Upper lobe of right lung (tissue), 1 donor: ENCODE results near the gene GPR39. TPM values are rescaled to one million over a fixed set of nuclear protein-coding genes. Genes with fewer than 3 reads are reported as not detected.

Experiments used
- ATAC-seq: fragments of 200-7000 bp; cut with Tn5 transposase; one replicate; pipeline ENCODE4 v1.9.1; 2020; ENCODE audit warnings: mild to moderate bottlenecking, moderate library complexity
- DNase-seq: peaks from one replicate; pipeline ENCODE4 v3.0.0-alpha.2; 2020
- H3K27ac ChIP-seq: fragments of 200-600 bp; one replicate; pipeline ENCODE4 v1.8.0; 2022
- H3K27me3 ChIP-seq: fragments of 200-600 bp; one replicate; pipeline ENCODE4 v1.8.0; 2022; ENCODE audit warnings: mild to moderate bottlenecking
- H3K36me3 ChIP-seq: fragments of 200-600 bp; one replicate; pipeline ENCODE4 v1.8.0; 2022
- H3K4me1 ChIP-seq: fragments of 200-600 bp; one replicate; pipeline ENCODE4 v1.8.0; 2022
- H3K4me3 ChIP-seq: fragments of 200-600 bp; one replicate; pipeline ENCODE4 v1.8.0; 2022; ENCODE audit warnings: mild to moderate bottlenecking
- H3K9me3 ChIP-seq: fragments of 200-600 bp; one replicate; pipeline ENCODE4 v1.8.0; 2022
- CTCF ChIP-seq: fragments of 200-600 bp; IDR thresholded peaks from one replicate; pipeline ENCODE4 v1.8.0; 2022; ENCODE audit warnings: antibody characterized with exemption
- intact Hi-C: fragments of 100-400 bp; cut with DNase I; formaldehyde crosslinking; loops from one replicate; pipeline ENCODE4 v1.11.0; 2022
- total RNA-seq: library from RNA; stranded (reverse); fragmentation: NEBNext Ultra II Directional; extraction: Animal tissue kit (Norgen Biotek cat#: 25700); gene quantifications from one replicate; pipeline ENCODE4 v1.2.1, GENCODE V29; 2021
- donor health status: DM: no; HTN: yes; CAD: no; lungs with severe emphysema.

The GPR39 gene
- total RNA-seq, 1 donor from 2014 or later: 13.4 TPM

- Histone ChIP-seq H3K36me3 (no peaks in the 10 kb centered on the region), H3K9me3 (no peaks in the 10 kb centered on the region), H3K27ac (no peak overlapping the region), H3K4me1 (peaks cover 26% of the 10 kb centered on the region), H3K27me3 (peaks cover 51% of the 10 kb centered on the region), H3K4me3 (peak overlapping the region; percentile 46)
- ATAC-seq (peak; percentile 66), DNase-seq (peak; percentile 67)
- intact Hi-C loops: no loop called here
- TF ChIP-seq CTCF: no peak
Observed at GRCh38 chr2:132670496-132671150, 254.0 kb downstream of the GPR39 start.

- no peaks in the 10 kb centered on the region for H3K36me3 ChIP-seq
- no peak for TF ChIP-seq CTCF
- peaks cover 26% of the 10 kb centered on the region for H3K4me1 ChIP-seq
- H3K27ac ChIP-seq: no peak overlapping the region
- DNase-seq (no peak), ATAC-seq (peak; percentile 4)
- intact Hi-C loops: no loop called here
- H3K27me3 ChIP-seq: peaks cover 48% of the 10 kb centered on the region
- H3K9me3 ChIP-seq: no peaks in the 10 kb centered on the region
- peak overlapping the region; percentile 46 for H3K4me3 ChIP-seq
Observed at GRCh38 chr2:132671151-132671835, 254.7 kb downstream of the GPR39 start.

GRCh38 chr2:132676999-132677398 lies 260.4 kb downstream of the GPR39 start:
- no peak for ATAC-seq
- Histone ChIP-seq H3K4me1 (no peaks in the 10 kb centered on the region), H3K27me3 (no peaks in the 10 kb centered on the region), H3K36me3 (no peaks in the 10 kb centered on the region), H3K9me3 (no peaks in the 10 kb centered on the region), H3K27ac (no peak overlapping the region), H3K4me3 (no peak overlapping the region)
- intact Hi-C loops: no loop called here
- no peak for DNase-seq
- TF ChIP-seq CTCF: no peak

- DNase-seq (no peak), ATAC-seq (no peak)
- Histone ChIP-seq H3K27me3 (no peaks in the 10 kb centered on the region), H3K4me1 (no peaks in the 10 kb centered on the region), H3K27ac (no peak overlapping the region), H3K9me3 (no peaks in the 10 kb centered on the region), H3K36me3 (no peaks in the 10 kb centered on the region), H3K4me3 (no peak overlapping the region)
- TF ChIP-seq CTCF: no peak
- intact Hi-C loops: no loop called here
Observed at GRCh38 chr2:132677661-132678060, 261.1 kb downstream of the GPR39 start.

GRCh38 chr2:132678483-132678882 lies 261.9 kb downstream of the GPR39 start:
- ATAC-seq (no peak), DNase-seq (no peak)
- intact Hi-C loops: no loop called here
- Histone ChIP-seq H3K27ac (no peak overlapping the region), H3K4me3 (no peak overlapping the region), H3K9me3 (no peaks in the 10 kb centered on the region), H3K4me1 (no peaks in the 10 kb centered on the region), H3K36me3 (no peaks in the 10 kb centered on the region), H3K27me3 (no peaks in the 10 kb centered on the region)
- TF ChIP-seq CTCF: no peak
